Astrocyte (in vitro differentiated cells and primary cell): ENCODE measurements around the gene TMEM128. TPM values are rescaled to one million over a fixed set of nuclear protein-coding genes. Genes with fewer than 3 reads are reported as not detected.

ENCODE experiments used
- DNase-seq: peaks from one replicate; pipeline ENCODE4 v3.0.0-alpha.2; 2010; ENCODE audit warnings: low read depth
- FAIRE-seq: peaks from 2 replicates; lab custom pipeline; 2011; peaks lifted over from hg19 to GRCh38; lab: Jason Lieb, UNC
- H2AFZ ChIP-seq: 2 replicates; pipeline ENCODE4 v1.6.0; 2012; ENCODE audit warnings: low read depth, low read length, inconsistent platforms
- H3K27ac ChIP-seq: 2 replicates; pipeline ENCODE4 v1.5.1; 2011; ENCODE audit warnings: low read depth, low read length, inconsistent platforms
- H3K27me3 ChIP-seq: 2 replicates; pipeline ENCODE4 v1.6.0; 2011; ENCODE audit warnings: low read length, inconsistent platforms; ENCODE audit not compliant: insufficient read depth
- H3K36me3 ChIP-seq: 2 replicates; pipeline ENCODE4 v1.5.1; 2011; ENCODE audit warnings: low read length, inconsistent platforms; ENCODE audit not compliant: insufficient read depth
- H3K4me1 ChIP-seq: 2 replicates; pipeline ENCODE4 v1.5.1; 2011; ENCODE audit warnings: low read length, inconsistent platforms; ENCODE audit not compliant: insufficient read depth
- H3K4me2 ChIP-seq: 2 replicates; pipeline ENCODE4 v1.6.0; 2012; ENCODE audit warnings: low read length, inconsistent platforms
- H3K4me3 ChIP-seq: 2 replicates; pipeline ENCODE4 v1.5.1; 2011; ENCODE audit warnings: low read depth, mild to moderate bottlenecking, low read length, inconsistent platforms; ENCODE audit not compliant: insufficient read depth
- H3K79me2 ChIP-seq: 2 replicates; pipeline ENCODE4 v1.6.0; 2012; ENCODE audit warnings: mild to moderate bottlenecking, low read length, inconsistent platforms; ENCODE audit not compliant: insufficient read depth
- H3K9ac ChIP-seq: 2 replicates; pipeline ENCODE4 v1.6.0; 2012; ENCODE audit warnings: mild to moderate bottlenecking, low read length, inconsistent platforms
- H3K9me3 ChIP-seq: 2 replicates; pipeline ENCODE4 v1.5.1; 2012; ENCODE audit warnings: low read depth, mild to moderate bottlenecking, low read length, inconsistent platforms; ENCODE audit not compliant: insufficient read depth
- H4K20me1 ChIP-seq: 2 replicates; pipeline ENCODE4 v1.6.0; 2012; ENCODE audit warnings: low read length, inconsistent platforms; ENCODE audit not compliant: insufficient read depth
- H3K27ac Mint-ChIP-seq: one replicate; pipeline ENCODE4 v1.8.0; 2021; ENCODE audit warnings: mild to moderate bottlenecking, mixed read lengths; ENCODE audit not compliant: unreplicated experiment
- H3K27me3 Mint-ChIP-seq: one replicate; pipeline ENCODE4 v1.8.0; 2021; ENCODE audit warnings: low read depth, mixed read lengths; ENCODE audit not compliant: unreplicated experiment
- H3K36me3 Mint-ChIP-seq: one replicate; pipeline ENCODE4 v1.8.0; 2021; ENCODE audit warnings: low read depth, mixed read lengths; ENCODE audit not compliant: unreplicated experiment
- H3K4me1 Mint-ChIP-seq: one replicate; pipeline ENCODE4 v1.8.0; 2021; ENCODE audit warnings: low read depth, mixed read lengths; ENCODE audit not compliant: unreplicated experiment
- H3K4me3 Mint-ChIP-seq: one replicate; pipeline ENCODE4 v1.8.0; 2021; ENCODE audit warnings: mild to moderate bottlenecking, moderate library complexity, mixed read lengths; ENCODE audit not compliant: unreplicated experiment
- H3K9me3 Mint-ChIP-seq: one replicate; pipeline ENCODE4 v1.8.0; 2021; ENCODE audit warnings: mild to moderate bottlenecking, mixed read lengths; ENCODE audit not compliant: unreplicated experiment
- CTCF ChIP-seq: IDR thresholded peaks from 2 replicates; pipeline ENCODE4 v1.5.1; 2011; ENCODE audit warnings: low read depth, mild to moderate bottlenecking, inconsistent platforms, low read length, moderate library complexity; ENCODE audit not compliant: insufficient read depth
- EZH2 ChIP-seq: IDR thresholded peaks from 2 replicates; pipeline ENCODE4 v1.6.1; 2012; ENCODE audit warnings: mild to moderate bottlenecking, low read length, inconsistent platforms; ENCODE audit not compliant: insufficient read depth
- total RNA-seq: library from RNA; stranded (reverse); gene quantifications from 2 replicates; pipeline ENCODE4 v1.2.1, GENCODE V29; 2021

Gene TMEM128
- total RNA-seq, 1 donor from 2014 or later, result 15.2 TPM

- no peak overlapping the region for H3K4me3 ChIP-seq
- H3K4me3 Mint-ChIP-seq, result no peak overlapping the region
- H3K4me1 ChIP-seq, result no peaks in the 10 kb centered on the region
- TF ChIP-seq CTCF (no peak), EZH2 (no peak)
- H3K36me3 ChIP-seq, result no peaks in the 10 kb centered on the region
- H3K9ac ChIP-seq, result no peak overlapping the region
- no peak overlapping the region for H3K4me2 ChIP-seq
- no peaks in the 10 kb centered on the region for H3K9me3 Mint-ChIP-seq
- H3K36me3 Mint-ChIP-seq, result no peaks in the 10 kb centered on the region
- FAIRE-seq (no peak), DNase-seq (no peak)
- no peak overlapping the region for H2AFZ ChIP-seq
- H3K27ac Mint-ChIP-seq, result no peak overlapping the region
- no peaks in the 10 kb centered on the region for H4K20me1 ChIP-seq
- H3K27me3 ChIP-seq, result peaks cover 6% of the 10 kb centered on the region
- H3K9me3 ChIP-seq, result no peaks in the 10 kb centered on the region
- no peaks in the 10 kb centered on the region for H3K79me2 ChIP-seq
- H3K27me3 Mint-ChIP-seq, result peaks cover 24% of the 10 kb centered on the region
- no peaks in the 10 kb centered on the region for H3K4me1 Mint-ChIP-seq
- H3K27ac ChIP-seq, result no peak overlapping the region
These were observed 43.6 kb downstream of the TMEM128 start for GRCh38 chr4:4204401-4204745.

- H3K27ac Mint-ChIP-seq, result no peak overlapping the region
- H3K4me3 Mint-ChIP-seq, result no peak overlapping the region
- Histone ChIP-seq H2AFZ (no peak overlapping the region), H3K9me3 (no peaks in the 10 kb centered on the region), H4K20me1 (no peaks in the 10 kb centered on the region), H3K27ac (no peak overlapping the region), H3K36me3 (no peaks in the 10 kb centered on the region), H3K4me1 (no peaks in the 10 kb centered on the region), H3K4me2 (no peak overlapping the region), H3K79me2 (no peaks in the 10 kb centered on the region), H3K4me3 (no peak overlapping the region), H3K27me3 (peaks cover 3% of the 10 kb centered on the region), H3K9ac (no peak overlapping the region)
- H3K27me3 Mint-ChIP-seq, result peaks cover 24% of the 10 kb centered on the region
- no peaks in the 10 kb centered on the region for H3K9me3 Mint-ChIP-seq
- no peaks in the 10 kb centered on the region for H3K4me1 Mint-ChIP-seq
- FAIRE-seq (no peak), DNase-seq (no peak)
- H3K36me3 Mint-ChIP-seq, result no peaks in the 10 kb centered on the region
- TF ChIP-seq CTCF, result no peak
- no peak for TF ChIP-seq EZH2
These were observed 44.2 kb downstream of the TMEM128 start for GRCh38 chr4:4203688-4204400.

- H3K9ac ChIP-seq, result no peak overlapping the region
- DNase-seq, result no peak
- H3K4me1 Mint-ChIP-seq, result no peaks in the 10 kb centered on the region
- no peak overlapping the region for H3K27ac ChIP-seq
- H4K20me1 ChIP-seq, result no peaks in the 10 kb centered on the region
- no peak overlapping the region for H3K4me3 Mint-ChIP-seq
- H3K4me3 ChIP-seq, result no peak overlapping the region
- no peak overlapping the region for H3K27ac Mint-ChIP-seq
- no peaks in the 10 kb centered on the region for H3K79me2 ChIP-seq
- no peaks in the 10 kb centered on the region for H3K36me3 Mint-ChIP-seq
- TF ChIP-seq EZH2 (no peak), CTCF (no peak)
- no peak overlapping the region for H2AFZ ChIP-seq
- H3K36me3 ChIP-seq, result no peaks in the 10 kb centered on the region
- no peak overlapping the region for H3K4me2 ChIP-seq
- H3K9me3 Mint-ChIP-seq, result no peaks in the 10 kb centered on the region
- peaks cover 22% of the 10 kb centered on the region for H3K27me3 Mint-ChIP-seq
- no peak for FAIRE-seq
- peaks cover 3% of the 10 kb centered on the region for H3K27me3 ChIP-seq
- no peaks in the 10 kb centered on the region for H3K9me3 ChIP-seq
- H3K4me1 ChIP-seq, result no peaks in the 10 kb centered on the region
These were observed 45.5 kb downstream of the TMEM128 start for GRCh38 chr4:4202510-4202909.
